IPS DF 19.7 (cell line): ENCODE results near the gene ADCYAP1R1.
"Not testable (repeated sequence)": the region's sequence is repeated elsewhere in the genome, so short reads cannot be mapped to it uniquely, and the experiment has no call there.

Source experiments
- DNase-seq: peaks from one replicate; pipeline ENCODE4 v3.0.0-alpha.2; 2013; ENCODE audit warnings: low read depth, low spot score

ADCYAP1R1 gene

DNA sequence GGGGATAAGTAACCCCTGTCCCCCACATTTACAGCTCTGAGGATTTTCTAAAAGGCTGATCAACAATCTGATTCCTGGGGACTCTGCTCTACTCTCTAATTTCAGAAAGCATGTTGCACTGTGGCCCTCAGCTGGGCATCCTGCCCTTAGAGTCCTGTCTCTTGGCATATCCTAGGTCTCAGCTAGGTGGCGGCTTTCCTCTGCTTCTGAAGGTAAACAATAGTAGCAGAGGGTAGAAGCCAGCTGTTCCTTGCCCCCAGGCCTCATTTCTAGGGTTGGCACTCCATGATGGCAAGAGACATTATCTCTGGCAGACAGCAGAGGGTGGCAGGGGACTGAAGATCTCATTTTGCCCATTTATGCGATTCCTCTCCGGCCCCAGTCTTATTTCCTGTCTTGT, 77.0 kb downstream of the ADCYAP1R1 start:
- DNase-seq: no peak

DNA sequence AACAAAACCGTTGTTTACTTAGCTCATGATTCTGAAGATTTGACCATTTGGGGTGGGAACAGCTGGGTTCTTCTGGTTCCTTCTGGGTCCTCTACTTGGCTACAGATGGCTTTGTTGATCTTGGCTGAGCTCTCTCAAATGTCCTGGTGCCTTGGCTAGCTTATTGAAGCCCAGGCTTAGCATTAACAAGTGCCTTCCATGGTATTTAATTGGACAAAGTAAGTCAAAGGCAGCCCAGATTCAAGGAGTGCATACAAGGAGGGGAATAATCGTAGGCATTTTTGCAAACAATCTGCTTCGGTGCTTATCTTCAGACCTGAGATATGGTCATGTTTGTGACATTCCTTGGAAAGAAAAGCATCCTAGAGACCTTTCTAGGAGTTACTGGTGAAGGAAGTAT, 81.4 kb downstream of the ADCYAP1R1 start:
- no peak for DNase-seq

DNA sequence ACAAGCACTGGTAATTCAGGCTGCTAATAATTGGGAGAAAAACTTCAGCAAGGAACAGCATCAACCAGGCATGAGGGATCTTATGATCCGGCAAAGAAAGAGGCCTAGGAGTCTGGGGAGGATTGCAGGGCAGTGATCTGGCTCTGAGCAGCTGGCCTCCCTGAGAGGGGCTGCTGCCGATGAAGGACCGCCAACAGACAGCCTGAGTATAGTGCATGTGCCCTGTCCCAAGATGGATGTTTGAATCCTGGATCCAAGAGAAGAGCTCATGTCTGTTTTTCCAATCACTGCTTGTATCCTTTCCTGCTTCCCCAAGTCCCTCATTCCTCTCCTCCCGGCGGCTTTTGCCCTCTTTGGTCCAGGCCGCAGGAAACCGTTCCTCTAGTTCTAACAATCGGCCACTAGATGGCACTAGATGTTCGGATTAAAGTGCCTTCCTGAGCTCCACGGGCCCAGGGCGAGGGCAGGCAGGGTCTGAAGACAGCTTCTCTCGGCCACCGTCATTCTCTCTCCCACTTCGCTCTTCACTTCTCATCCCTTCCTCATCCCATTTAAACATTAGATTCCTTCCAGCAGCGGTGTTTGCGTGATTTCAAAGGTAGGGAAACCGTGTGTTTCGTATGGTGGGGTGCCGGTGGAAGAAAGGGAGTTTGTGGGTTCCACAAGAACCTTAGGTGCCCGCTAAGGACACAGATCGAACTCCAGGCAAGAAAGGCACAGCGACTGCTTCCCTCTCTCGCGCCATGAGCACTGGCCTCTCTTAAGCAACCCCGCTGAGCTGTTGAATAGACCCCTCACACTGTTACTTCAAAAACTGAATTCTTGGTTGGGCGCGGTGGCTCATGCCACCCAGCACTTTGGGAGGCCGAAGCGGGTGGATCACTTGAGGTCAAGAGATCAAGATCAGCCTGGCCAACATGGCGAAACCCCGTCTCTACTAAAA, 82.4 kb downstream of the ADCYAP1R1 start:
- DNase-seq: peak; percentile 42

DNA sequence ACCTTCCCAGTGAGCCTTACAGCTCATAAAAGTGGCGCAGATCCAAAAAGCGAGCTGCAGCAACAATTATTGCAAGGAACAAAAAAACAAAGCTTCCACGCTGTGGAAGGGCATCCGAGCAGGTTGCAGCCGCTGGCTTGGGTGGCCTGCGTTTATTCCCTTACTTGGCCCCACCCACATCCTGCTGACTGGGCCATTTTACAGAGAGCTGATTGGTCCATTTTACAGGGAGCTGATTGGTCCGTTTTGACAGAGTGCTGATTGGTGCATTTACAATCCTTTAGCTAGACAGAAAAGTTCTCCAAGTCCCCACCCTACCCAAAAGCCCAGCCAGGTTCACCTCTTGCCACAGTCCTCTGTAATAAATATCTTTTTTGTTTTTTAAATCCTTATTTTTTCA, 85.1 kb downstream of the ADCYAP1R1 start:
- no peak for DNase-seq

DNA sequence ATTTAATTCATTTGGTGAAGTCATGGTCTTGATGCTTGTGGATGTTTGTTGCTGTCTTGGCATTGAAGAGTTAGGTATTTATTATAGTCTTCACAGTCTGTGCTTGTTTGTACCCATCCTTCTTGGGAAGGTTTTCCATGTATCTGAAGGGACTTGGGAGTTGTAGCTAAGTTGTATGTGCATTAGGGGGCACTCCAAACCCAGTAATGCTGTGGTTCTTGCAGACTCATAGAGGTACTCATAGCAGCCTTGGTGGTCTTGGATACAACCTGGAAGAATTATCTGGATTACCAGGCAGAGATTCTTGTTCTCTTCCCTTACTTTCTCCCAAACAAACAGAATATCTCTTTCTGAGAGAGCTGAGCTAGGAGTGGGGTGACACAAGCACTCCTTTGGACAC, 93.2 kb downstream of the ADCYAP1R1 start:
- peak; percentile 30 for DNase-seq

DNA sequence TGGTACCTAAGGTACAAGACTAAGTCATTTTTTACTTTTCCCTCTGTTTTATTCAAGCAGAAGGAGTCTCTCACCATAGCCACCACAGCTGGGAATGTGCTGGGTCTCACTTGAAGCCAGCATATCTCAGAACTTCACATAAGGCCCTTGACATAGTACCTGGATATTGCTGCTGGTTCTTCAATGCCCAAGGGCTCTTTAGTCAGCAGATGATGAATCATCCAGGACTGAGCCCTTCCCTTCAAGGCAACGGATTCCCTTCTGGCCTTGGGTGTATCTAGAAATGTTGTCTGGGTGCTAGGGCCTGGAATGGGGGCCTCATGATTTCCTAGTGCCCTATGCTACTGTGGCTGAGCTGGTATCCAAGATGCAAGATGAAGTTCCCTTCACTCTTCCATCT, 93.9 kb downstream of the ADCYAP1R1 start:
- DNase-seq: no peak

DNA sequence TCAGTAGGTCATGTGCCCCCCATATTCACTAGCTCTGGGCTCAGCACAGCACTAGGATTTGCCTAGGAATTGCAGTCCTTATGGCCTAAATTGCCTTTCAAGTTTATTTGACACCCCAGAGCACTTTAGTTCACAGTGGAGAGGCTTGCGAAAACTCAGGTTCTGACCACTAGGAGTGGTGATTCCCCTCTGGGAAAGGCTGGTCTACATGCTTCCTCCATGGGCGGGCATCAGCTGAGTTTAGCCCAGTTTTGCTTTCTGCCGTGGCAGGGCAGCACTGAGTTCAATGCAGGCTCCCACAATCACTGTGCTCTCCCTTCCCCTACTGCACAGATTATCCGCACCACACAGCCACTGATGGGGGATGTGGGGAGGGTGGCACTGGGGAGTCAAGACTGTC, 94.4 kb downstream of the ADCYAP1R1 start:
- DNase-seq: no peak

DNA sequence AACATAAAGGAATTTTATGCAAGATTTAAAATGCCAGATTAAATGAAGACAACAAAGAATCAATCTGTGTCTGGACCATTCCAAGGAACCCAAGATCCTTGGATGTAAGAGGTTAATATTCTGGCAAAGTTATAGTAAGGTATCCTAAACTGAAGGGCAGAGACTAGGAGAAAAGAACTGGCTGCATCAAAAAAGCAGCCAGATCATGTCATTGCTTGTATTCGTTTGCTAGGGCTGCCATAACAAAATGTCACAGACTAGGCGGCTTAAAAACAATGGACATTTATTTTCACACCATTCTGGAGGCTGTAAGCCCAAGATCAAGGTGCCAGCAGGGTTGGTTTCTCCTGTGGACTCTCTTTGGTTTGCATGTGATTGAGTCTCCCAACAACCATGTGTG, 99.7 kb downstream of the ADCYAP1R1 start:
- DNase-seq: no peak

DNA sequence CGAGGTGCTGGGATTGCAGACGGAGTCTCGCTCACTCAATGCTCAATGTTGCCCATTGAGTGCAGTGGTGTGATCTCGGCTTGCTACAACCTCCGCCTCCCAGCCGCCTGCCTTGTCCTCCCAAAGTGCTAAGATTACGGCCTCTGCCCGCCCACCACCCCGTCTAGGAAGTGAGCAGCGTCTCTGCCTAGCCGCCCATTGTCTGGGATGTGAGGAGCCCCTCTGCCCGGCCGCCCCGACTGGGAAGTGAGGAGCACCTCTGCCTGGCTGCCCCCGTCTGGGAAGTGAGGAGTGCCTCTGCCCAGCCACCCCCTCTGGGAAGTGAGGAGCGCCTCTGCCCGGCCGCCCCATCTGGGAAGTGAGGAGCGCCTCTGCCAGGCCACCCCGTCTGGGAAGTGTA, 101.2 kb downstream of the ADCYAP1R1 start:
- DNase-seq: not testable (repeated sequence)

DNA sequence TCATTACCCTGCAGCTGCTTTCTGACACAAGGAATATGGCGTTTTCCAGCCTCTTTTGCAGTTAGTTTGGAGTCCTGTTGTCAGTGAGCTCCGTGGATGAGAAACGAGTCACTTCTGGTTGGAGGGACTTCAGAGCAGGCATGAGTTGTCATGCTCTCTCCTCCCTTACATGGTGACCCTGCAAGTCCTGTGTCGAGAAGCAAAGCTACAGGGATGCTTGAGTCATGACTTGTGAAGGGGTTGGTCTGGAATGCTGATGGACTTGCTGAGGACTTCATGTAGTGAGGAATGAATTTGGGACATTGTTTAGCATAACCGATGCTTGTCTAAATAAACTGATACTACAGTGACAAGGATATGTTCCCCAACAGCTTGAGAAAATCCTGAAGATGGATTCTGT, 108.8 kb downstream of the ADCYAP1R1 start:
- DNase-seq: no peak
